Endodermal cell (in vitro differentiated cells): Measurements from ENCODE around the gene NUBPL. TPM values are rescaled to one million over a fixed set of nuclear protein-coding genes. Genes with fewer than 3 reads are reported as not detected.
A peak's percentile ranks its signal among the peaks of the same experiment; 100 is the strongest.

ENCODE experiments used
- DNase-seq: peaks from one replicate; pipeline ENCODE4 v3.0.0-alpha.2; 2017
- H3K27ac ChIP-seq: 2 replicates; pipeline ENCODE4 v1.5.1; 2013; ENCODE audit warnings: mild to moderate bottlenecking, low read depth, low read length, moderate library complexity
- H3K27me3 ChIP-seq: 2 replicates; pipeline ENCODE4 v1.6.1; 2013; ENCODE audit warnings: mild to moderate bottlenecking, low read length, moderate library complexity; ENCODE audit not compliant: insufficient read depth, control insufficient read depth, poor library complexity, severe bottlenecking
- H3K36me3 ChIP-seq: 2 replicates; pipeline ENCODE4 v1.7.0; 2013; ENCODE audit warnings: mild to moderate bottlenecking, low read length, moderate library complexity; ENCODE audit not compliant: control insufficient read depth, insufficient read depth
- H3K4me1 ChIP-seq: one replicate; pipeline ENCODE4 v1.7.0; 2013; ENCODE audit warnings: low read length; ENCODE audit not compliant: control insufficient read depth, insufficient read depth
- H3K4me3 ChIP-seq: 2 replicates; pipeline ENCODE4 v1.5.1; 2013; ENCODE audit warnings: mild to moderate bottlenecking, low read length, moderate library complexity
- H3K9ac ChIP-seq: 2 replicates; pipeline ENCODE4 v1.6.1; 2013; ENCODE audit warnings: mild to moderate bottlenecking, low read length, moderate library complexity; ENCODE audit not compliant: poor library complexity, severe bottlenecking; ENCODE audit errors: extremely low read depth
- H3K9me3 ChIP-seq: 2 replicates; pipeline ENCODE4 v1.6.1; 2013; ENCODE audit warnings: mild to moderate bottlenecking, low read length, moderate library complexity; ENCODE audit not compliant: control insufficient read depth
- H3K27ac Mint-ChIP-seq: 2 replicates; pipeline ENCODE4 v1.8.0; 2020; ENCODE audit warnings: mixed read lengths
- H3K27me3 Mint-ChIP-seq: 2 replicates; pipeline ENCODE4 v1.8.0; 2021; ENCODE audit warnings: mild to moderate bottlenecking, mixed read lengths; ENCODE audit not compliant: insufficient read depth
- H3K36me3 Mint-ChIP-seq: 2 replicates; pipeline ENCODE4 v1.8.0; 2020; ENCODE audit warnings: low read depth, mixed read lengths
- H3K4me1 Mint-ChIP-seq: 2 replicates; pipeline ENCODE4 v1.8.0; 2020; ENCODE audit warnings: mixed read lengths
- H3K4me3 Mint-ChIP-seq: 2 replicates; pipeline ENCODE4 v1.8.0; 2020; ENCODE audit warnings: mild to moderate bottlenecking, moderate library complexity, mixed read lengths
- H3K9me3 Mint-ChIP-seq: 2 replicates; pipeline ENCODE4 v1.8.0; 2020; ENCODE audit warnings: mild to moderate bottlenecking, mixed read lengths
- CTCF ChIP-seq: fragments of 200-600 bp; sonication (generic); conservative IDR thresholded peaks from 2 replicates; pipeline ENCODE4 v1.5.0; 2021; ENCODE audit warnings: antibody characterized with exemption, mild to moderate bottlenecking
- WGBS, 2 experiments: methylation state at CpG; one replicate each; pipeline versions ENCODE4 v1.1.5 to v1.1.7; 2013; ENCODE audit warnings: missing lambda C conversion rate in 2 of 2, mixed read lengths in 1 of 2; ENCODE audit not compliant: insufficient coverage in 1 of 2, insufficient read length in 1 of 2; 5-methylcytosine and 5-hydroxymethylcytosine counted together
- total RNA-seq, 2 donors: library from RNA; stranded (reverse); fragmentation: NEBNext Ultra II Directional in 1 of 2; extraction: Animal tissue kit (Norgen Biotek cat#: 25700) in 1 of 2; gene quantifications; 2 replicates in 1 of 2; 3 replicates in 1 of 2; pipeline ENCODE4 v1.2.1, GENCODE V29; 2021

Gene NUBPL
- total RNA-seq, 2 donors from 2014 or later = 12.2 to 14.0 TPM

- 87 to 90% methylated on average over 9 of the region's 9 CpGs for WGBS, 2 experiments
- H3K4me3 Mint-ChIP-seq = no peak overlapping the region
These were observed 117.4 kb downstream of the NUBPL start for GRCh38 chr14:31678421-31679249.

GRCh38 chr14:31682768-31683167 is 121.6 kb downstream of the NUBPL start:
- H3K9me3 ChIP-seq = no peaks in the 10 kb centered on the region
- H3K4me1 Mint-ChIP-seq = no peaks in the 10 kb centered on the region
- H3K4me3 ChIP-seq = no peak overlapping the region
- no peak overlapping the region for H3K4me3 Mint-ChIP-seq
- H3K27ac Mint-ChIP-seq = no peak overlapping the region
- peaks cover 6% of the 10 kb centered on the region for H3K9me3 Mint-ChIP-seq
- no peaks in the 10 kb centered on the region for H3K36me3 ChIP-seq
- no peak overlapping the region for H3K9ac ChIP-seq
- no peaks in the 10 kb centered on the region for H3K27me3 Mint-ChIP-seq
- H3K36me3 Mint-ChIP-seq = no peaks in the 10 kb centered on the region
- no peak for DNase-seq
- H3K27ac ChIP-seq = no peak overlapping the region
- WGBS, 2 experiments = 94% methylated on average over 1 of the region's 2 CpGs; no CpG with 5 or more reads in 1 of the 2 experiments
- no peaks in the 10 kb centered on the region for H3K27me3 ChIP-seq
- TF ChIP-seq CTCF = no peak
- no peaks in the 10 kb centered on the region for H3K4me1 ChIP-seq

More at GRCh38 chr14:31678421-31679249, 117.4 kb downstream of the NUBPL start:
- H3K4me1 ChIP-seq = no peaks in the 10 kb centered on the region
- TF ChIP-seq CTCF = no peak
- H3K27ac ChIP-seq = no peak overlapping the region
- peaks cover 4% of the 10 kb centered on the region for H3K36me3 Mint-ChIP-seq
- H3K4me1 Mint-ChIP-seq = no peaks in the 10 kb centered on the region
- peak; percentile 41 for DNase-seq
- no peaks in the 10 kb centered on the region for H3K9me3 ChIP-seq
- no peaks in the 10 kb centered on the region for H3K36me3 ChIP-seq
- H3K27me3 Mint-ChIP-seq = no peaks in the 10 kb centered on the region
- H3K9ac ChIP-seq = no peak overlapping the region
- peaks cover 8% of the 10 kb centered on the region for H3K9me3 Mint-ChIP-seq
- no peaks in the 10 kb centered on the region for H3K27me3 ChIP-seq
- H3K4me3 ChIP-seq = no peak overlapping the region
- H3K27ac Mint-ChIP-seq = no peak overlapping the region

- H3K4me3 ChIP-seq = no peak overlapping the region
- no peak for TF ChIP-seq CTCF
- H3K27ac ChIP-seq = no peak overlapping the region
- H3K4me1 ChIP-seq = no peaks in the 10 kb centered on the region
- Mint-ChIP-seq H3K27ac (no peak overlapping the region), H3K36me3 (no peaks in the 10 kb centered on the region), H3K27me3 (no peaks in the 10 kb centered on the region), H3K4me1 (no peaks in the 10 kb centered on the region), H3K4me3 (no peak overlapping the region), H3K9me3 (peaks cover 2% of the 10 kb centered on the region)
- no peaks in the 10 kb centered on the region for H3K36me3 ChIP-seq
- no peaks in the 10 kb centered on the region for H3K9me3 ChIP-seq
- WGBS, 2 experiments = 88 to 100% methylated on average over 1 of the region's 1 CpG
- no peak for DNase-seq
- no peaks in the 10 kb centered on the region for H3K27me3 ChIP-seq
- H3K9ac ChIP-seq = no peak overlapping the region
These were observed 126.5 kb downstream of the NUBPL start for GRCh38 chr14:31687726-31688125.
